Measurements from ENCODE around the gene MED22. TPM values are rescaled to one million over a fixed set of nuclear protein-coding genes. Genes with fewer than 3 reads are reported as not detected.
"Not testable (repeated sequence)": the region's sequence is repeated elsewhere in the genome, so short reads cannot be mapped to it uniquely, and the experiment has no call there.

The MED22 gene
- total RNA-seq, 1 donor from 2014 or later: 45.7 TPM

DNA sequence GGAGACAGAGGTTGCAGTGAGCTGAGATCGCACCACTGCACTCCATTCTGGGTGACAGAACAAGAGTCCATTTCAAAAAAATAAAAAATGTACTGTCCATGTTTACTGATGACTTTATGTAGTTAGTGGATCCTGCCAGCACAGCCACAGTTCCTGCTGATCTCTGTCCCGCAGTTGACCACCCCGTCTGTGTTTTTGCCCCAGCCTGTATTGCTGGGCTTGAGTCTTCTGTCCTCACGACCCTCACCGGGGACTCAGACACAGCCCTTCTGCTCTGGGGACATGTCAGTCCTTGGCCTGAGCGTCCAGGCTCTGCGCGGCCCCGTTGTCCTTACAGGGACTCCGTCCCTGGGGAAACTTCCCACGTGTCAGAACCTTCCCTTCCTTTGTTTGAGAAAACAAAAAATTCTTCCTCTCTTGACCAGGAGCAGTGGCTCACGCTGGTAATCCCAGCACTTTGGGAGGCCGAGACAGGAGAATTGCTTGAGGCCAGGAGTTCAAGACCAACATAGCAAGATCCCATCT lies 26.5 kb downstream of the MED22 start:
- DNase-seq (no peak), ATAC-seq (ENCODE audit: low read depth) (no peak)
- intact Hi-C loops (cut with micrococcal nuclease): no loop called here
- Mint-ChIP-seq H3K27me3 (no peaks in the 10 kb centered on the region), H3K4me3 (no peak overlapping the region), H3K36me3 (ENCODE audit: low read depth) (peaks cover 3% of the 10 kb centered on the region), H3K9me3 (no peaks in the 10 kb centered on the region), H3K4me1 (no peaks in the 10 kb centered on the region), H3K27ac (no peak overlapping the region)
- POLR2A ChIA-PET: no interaction called here
- TF ChIP-seq, protein P1, sequence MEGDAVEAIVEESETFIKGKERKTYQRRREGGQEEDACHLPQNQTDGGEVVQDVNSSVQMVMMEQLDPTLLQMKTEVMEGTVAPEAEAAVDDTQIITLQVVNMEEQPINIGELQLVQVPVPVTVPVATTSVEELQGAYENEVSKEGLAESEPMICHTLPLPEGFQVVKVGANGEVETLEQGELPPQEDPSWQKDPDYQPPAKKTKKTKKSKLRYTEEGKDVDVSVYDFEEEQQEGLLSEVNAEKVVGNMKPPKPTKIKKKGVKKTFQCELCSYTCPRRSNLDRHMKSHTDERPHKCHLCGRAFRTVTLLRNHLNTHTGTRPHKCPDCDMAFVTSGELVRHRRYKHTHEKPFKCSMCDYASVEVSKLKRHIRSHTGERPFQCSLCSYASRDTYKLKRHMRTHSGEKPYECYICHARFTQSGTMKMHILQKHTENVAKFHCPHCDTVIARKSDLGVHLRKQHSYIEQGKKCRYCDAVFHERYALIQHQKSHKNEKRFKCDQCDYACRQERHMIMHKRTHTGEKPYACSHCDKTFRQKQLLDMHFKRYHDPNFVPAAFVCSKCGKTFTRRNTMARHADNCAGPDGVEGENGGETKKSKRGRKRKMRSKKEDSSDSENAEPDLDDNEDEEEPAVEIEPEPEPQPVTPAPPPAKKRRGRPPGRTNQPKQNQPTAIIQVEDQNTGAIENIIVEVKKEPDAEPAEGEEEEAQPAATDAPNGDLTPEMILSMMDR (IDR thresholded peaks at IDR 0.05): no peak
- CTCF ChIA-PET: no interaction called here

DNA sequence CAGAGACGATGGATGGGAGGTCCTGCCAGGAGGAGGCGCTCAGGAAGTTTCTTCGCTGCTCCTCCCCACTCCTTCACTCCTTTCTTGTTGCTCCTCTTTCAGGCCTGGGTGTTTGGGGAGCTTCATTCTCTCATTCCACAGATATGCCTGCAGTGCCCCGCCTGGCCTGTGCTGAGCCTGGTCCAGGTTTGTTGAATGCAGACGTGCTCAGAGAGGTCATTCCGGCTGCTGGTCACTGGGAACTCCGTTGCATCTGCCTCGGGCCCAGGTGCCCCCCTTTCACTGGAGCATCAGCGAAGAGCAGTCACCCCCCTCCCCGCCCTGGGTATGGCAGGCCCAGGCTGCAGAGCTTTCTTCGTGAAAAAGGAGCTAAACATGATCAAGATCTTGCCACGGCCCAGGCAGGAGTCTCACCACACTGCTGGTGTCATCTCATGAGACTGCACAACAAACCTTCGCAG lies 27.5 kb downstream of the MED22 start:
- POLR2A ChIA-PET: no interaction called here
- CTCF ChIA-PET: no interaction called here
- peaks cover 2% of the 10 kb centered on the region for H3K27me3 Mint-ChIP-seq
- intact Hi-C loops (cut with micrococcal nuclease): no loop called here
- DNase-seq (no peak), ATAC-seq (ENCODE audit: low read depth) (no peak)
- TF ChIP-seq, protein P1 (IDR thresholded peaks at IDR 0.05): no peak
- H3K4me3 Mint-ChIP-seq: no peak overlapping the region
- H3K4me1 Mint-ChIP-seq: no peaks in the 10 kb centered on the region
- no peaks in the 10 kb centered on the region for H3K36me3 Mint-ChIP-seq (ENCODE audit: low read depth)
- H3K9me3 Mint-ChIP-seq: no peaks in the 10 kb centered on the region
- no peak overlapping the region for H3K27ac Mint-ChIP-seq

DNA sequence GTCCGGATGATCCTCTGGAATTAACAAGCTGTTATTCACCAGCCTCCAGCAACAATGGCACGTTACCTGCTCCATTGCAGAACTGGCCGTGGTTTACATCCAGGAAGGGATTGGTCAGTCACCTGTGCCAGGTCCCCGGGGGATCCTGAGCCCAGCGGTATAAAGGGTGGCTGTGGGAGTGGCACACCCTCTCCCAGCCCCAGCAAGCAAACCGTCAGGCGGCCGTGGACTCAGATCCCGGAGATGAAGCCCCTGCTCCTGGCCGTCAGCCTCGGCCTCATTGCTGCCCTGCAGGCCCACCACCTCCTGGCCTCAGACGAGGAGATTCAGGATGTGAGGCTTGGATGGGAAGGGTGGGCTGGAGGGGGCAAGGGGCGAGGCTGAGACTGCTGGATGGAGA lies 30.4 kb downstream of the MED22 start:
- H3K27me3 Mint-ChIP-seq; H3K27ac Mint-ChIP-seq; H3K36me3 Mint-ChIP-seq (ENCODE audit: low read depth); CTCF ChIA-PET; DNase-seq; ATAC-seq (ENCODE audit: low read depth); H3K4me1 Mint-ChIP-seq; H3K4me3 Mint-ChIP-seq; POLR2A ChIA-PET; H3K9me3 Mint-ChIP-seq; intact Hi-C loops (cut with micrococcal nuclease): not testable (repeated sequence)

DNA sequence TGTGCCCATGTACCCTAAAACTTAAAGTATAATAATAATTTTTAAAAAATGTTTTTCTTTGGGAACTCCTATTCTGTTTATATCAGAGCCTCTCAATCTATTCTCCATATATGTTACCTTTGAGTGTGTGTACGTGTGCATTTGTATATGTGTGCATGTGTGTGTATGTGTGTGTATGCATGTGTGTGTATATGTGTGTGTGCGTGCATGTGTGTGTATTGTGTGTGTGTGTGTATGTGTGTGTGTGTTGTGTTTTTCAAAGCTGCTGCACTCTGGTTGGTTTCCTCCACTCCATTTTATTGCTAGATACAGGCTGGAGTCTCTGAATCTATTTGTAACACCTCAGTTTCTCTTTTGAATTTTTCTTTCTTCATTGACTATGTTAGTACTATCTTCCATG lies 31.9 kb downstream of the MED22 start:
- H3K9me3 Mint-ChIP-seq: no peaks in the 10 kb centered on the region
- H3K4me3 Mint-ChIP-seq: no peak overlapping the region
- no peak overlapping the region for H3K27ac Mint-ChIP-seq
- no peaks in the 10 kb centered on the region for H3K4me1 Mint-ChIP-seq
- intact Hi-C loops (cut with micrococcal nuclease): no loop called here
- DNase-seq: no peak
- H3K27me3 Mint-ChIP-seq: peaks cover 4% of the 10 kb centered on the region
- no peak for ATAC-seq (ENCODE audit: low read depth)
- POLR2A ChIA-PET: no interaction called here
- CTCF ChIA-PET: no interaction called here
- TF ChIP-seq, protein P1 (IDR thresholded peaks at IDR 0.05): no peak
- H3K36me3 Mint-ChIP-seq (ENCODE audit: low read depth): no peaks in the 10 kb centered on the region

DNA sequence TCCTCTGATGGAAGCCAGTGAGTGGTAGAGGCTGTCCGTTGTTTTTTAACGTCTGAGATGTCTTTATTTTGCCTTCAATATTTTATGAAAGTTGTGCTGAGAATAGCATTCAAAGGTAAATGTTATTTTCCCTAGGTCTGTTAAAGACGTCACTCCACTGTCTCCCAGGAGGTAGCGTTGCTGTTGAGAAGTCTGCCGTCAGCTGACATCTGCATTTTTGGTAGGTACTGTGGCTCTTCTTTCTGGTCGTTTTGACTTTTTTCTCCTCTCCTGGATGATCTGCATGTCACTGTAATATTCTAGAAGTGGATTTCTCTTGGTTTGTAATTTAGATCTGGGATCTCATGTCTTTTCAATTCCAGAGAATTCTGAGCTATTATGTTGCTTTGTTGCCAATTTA lies 38.3 kb downstream of the MED22 start:
- intact Hi-C loops (cut with micrococcal nuclease): no loop called here
- H3K27ac Mint-ChIP-seq: no peak overlapping the region
- TF ChIP-seq, protein P1 (IDR thresholded peaks at IDR 0.05): no peak
- peaks cover 16% of the 10 kb centered on the region for H3K27me3 Mint-ChIP-seq
- ChIA-PET CTCF (no interaction called here), POLR2A (no interaction called here)
- H3K4me3 Mint-ChIP-seq: no peak overlapping the region
- DNase-seq (no peak), ATAC-seq (ENCODE audit: low read depth) (no peak)
- H3K36me3 Mint-ChIP-seq (ENCODE audit: low read depth): no peaks in the 10 kb centered on the region
- H3K9me3 Mint-ChIP-seq: no peaks in the 10 kb centered on the region
- no peaks in the 10 kb centered on the region for H3K4me1 Mint-ChIP-seq

DNA sequence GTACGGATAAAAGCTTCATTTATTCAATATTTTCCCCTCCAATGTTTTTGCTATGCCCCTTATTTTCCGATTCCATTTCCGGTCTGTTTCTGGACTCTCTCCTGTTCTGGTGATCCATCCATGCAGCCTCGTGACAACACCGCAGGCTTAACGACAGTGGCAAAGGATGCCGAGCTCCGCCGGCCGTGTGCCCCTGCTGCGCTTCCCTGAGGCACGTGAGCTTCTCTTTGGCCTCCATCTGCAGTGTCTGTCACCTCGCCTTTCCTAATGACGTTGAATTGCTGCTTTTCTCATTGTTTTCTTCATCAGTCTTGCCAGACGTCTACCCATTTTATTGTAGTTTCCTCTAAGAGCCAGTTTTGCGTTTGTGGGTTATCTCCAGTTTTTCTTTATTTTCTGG lies 40.6 kb downstream of the MED22 start:
- Mint-ChIP-seq H3K36me3 (ENCODE audit: low read depth) (no peaks in the 10 kb centered on the region), H3K27ac (no peak overlapping the region), H3K9me3 (no peaks in the 10 kb centered on the region), H3K4me3 (no peak overlapping the region), H3K27me3 (peaks cover 16% of the 10 kb centered on the region), H3K4me1 (no peaks in the 10 kb centered on the region)
- ChIA-PET POLR2A (no interaction called here), CTCF (no interaction called here)
- DNase-seq (no peak), ATAC-seq (ENCODE audit: low read depth) (no peak)
- intact Hi-C loops (cut with micrococcal nuclease): no loop called here
- TF ChIP-seq, protein P1 (IDR thresholded peaks at IDR 0.05): no peak
